ENCODE data around the gene TESK2.
"Not testable (repeated sequence)": the region's sequence is repeated elsewhere in the genome, so short reads cannot be mapped to it uniquely, and the experiment has no call there.

TESK2 gene

GRCh38 chr1:45508295-45509151 is 17.6 kb upstream of the TESK2 start:
- no peak for DNase-seq

GRCh38 chr1:45507893-45508292 is 16.9 kb upstream of the TESK2 start:
- no peak for DNase-seq

GRCh38 chr1:45507195-45507594 is 16.2 kb upstream of the TESK2 start:
- no peak for DNase-seq

GRCh38 chr1:45503462-45504360 is 12.7 kb upstream of the TESK2 start:
- no peak for DNase-seq

GRCh38 chr1:45501505-45501859 is 10.5 kb upstream of the TESK2 start:
- DNase-seq, result no peak

GRCh38 chr1:45499415-45499769 is 8.4 kb upstream of the TESK2 start:
- DNase-seq, result no peak

GRCh38 chr1:45498279-45498678 is 7.3 kb upstream of the TESK2 start:
- no peak for DNase-seq

- peak; percentile 68 for DNase-seq
These were observed 2.2 kb upstream of the TESK2 start for GRCh38 chr1:45493116-45493697.

GRCh38 chr1:45492691-45493090 is 1.7 kb upstream of the TESK2 start:
- DNase-seq, result no peak

GRCh38 chr1:45491487-45492260 is 711 bp upstream of the TESK2 start:
- DNase-seq, result no peak

- no peak for DNase-seq
These were observed 790 bp downstream of the TESK2 start for GRCh38 chr1:45490121-45490625.

GRCh38 chr1:45489379-45489778 is 1.6 kb downstream of the TESK2 start:
- not testable (repeated sequence) for DNase-seq

- DNase-seq, result no peak
These were observed 2.1 kb downstream of the TESK2 start for GRCh38 chr1:45488666-45489377.

- no peak for DNase-seq
These were observed 5.0 kb downstream of the TESK2 start for GRCh38 chr1:45485949-45486348.

GRCh38 chr1:45479039-45479748 is 11.8 kb downstream of the TESK2 start:
- no peak for DNase-seq

GRCh38 chr1:45478121-45478814 is 12.7 kb downstream of the TESK2 start:
- DNase-seq, result no peak

- no peak for DNase-seq
These were observed 13.3 kb downstream of the TESK2 start for GRCh38 chr1:45477646-45478045.

- not testable (repeated sequence) for DNase-seq
These were observed 16.8 kb downstream of the TESK2 start for GRCh38 chr1:45474194-45474593.

- DNase-seq, result no peak
These were observed 17.7 kb downstream of the TESK2 start for GRCh38 chr1:45473302-45473701.

GRCh38 chr1:45470306-45470798 is 20.6 kb downstream of the TESK2 start:
- no peak for DNase-seq

Measured in NCI-H1092 treated with DMSO at 0.1 percent for 48 hours (cell line).